HG03139 (cell line): ENCODE data around the gene CACNA2D2.

Experiments
- ATAC-seq: cut with Tn5 transposase; IDR thresholded peaks from one replicate; pipeline ENCODE4 v1.9.1; 2021; ENCODE audit not compliant: unreplicated experiment

The CACNA2D2 gene

DNA sequence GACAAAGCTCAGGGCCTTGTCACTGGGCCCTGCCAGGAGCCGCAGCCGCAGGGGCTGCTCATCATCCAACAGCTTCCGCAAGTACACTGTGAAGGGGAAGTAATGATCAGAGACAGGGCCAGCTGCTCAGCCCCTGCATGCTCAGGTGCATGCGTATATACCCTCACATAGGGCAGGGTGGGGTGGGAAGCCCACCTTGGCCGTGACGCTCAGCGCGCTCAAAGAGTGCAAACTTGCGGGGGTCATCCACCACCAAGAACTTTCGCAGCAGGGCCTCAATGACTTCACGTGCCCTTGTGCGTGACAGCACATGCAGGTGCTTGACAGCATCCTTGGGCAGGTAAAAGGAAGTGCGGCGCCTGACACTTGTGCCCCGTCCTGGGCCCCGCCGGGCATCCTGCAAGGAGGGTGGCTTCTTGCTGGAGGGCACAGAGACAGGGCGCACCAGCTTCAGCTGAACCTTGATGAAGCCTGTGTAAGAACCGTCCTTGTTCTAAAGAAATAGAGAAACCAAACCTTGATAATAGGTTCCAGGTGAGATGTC, 172.0 kb downstream of the CACNA2D2 start:
- no peak for ATAC-seq

DNA sequence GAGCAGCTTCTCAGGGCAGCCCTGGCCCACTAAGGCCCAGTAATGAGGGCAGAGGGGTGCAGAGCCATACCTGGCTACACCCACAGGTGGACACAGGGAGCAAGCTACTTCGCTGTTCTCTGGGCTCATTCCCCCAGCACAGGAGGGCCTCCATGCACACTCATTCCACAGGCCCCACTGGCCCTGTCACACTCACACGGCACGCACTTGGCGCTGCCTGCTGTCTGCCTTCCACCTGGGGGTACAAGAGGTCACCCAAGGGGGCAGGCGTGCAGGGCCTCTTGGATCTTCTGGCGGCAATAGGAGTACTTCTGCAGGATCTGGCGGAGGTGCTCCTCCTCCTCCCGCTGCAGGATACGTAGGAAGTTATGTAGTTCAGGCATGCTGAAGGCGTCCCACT, 173.1 kb downstream of the CACNA2D2 start:
- no peak for ATAC-seq

DNA sequence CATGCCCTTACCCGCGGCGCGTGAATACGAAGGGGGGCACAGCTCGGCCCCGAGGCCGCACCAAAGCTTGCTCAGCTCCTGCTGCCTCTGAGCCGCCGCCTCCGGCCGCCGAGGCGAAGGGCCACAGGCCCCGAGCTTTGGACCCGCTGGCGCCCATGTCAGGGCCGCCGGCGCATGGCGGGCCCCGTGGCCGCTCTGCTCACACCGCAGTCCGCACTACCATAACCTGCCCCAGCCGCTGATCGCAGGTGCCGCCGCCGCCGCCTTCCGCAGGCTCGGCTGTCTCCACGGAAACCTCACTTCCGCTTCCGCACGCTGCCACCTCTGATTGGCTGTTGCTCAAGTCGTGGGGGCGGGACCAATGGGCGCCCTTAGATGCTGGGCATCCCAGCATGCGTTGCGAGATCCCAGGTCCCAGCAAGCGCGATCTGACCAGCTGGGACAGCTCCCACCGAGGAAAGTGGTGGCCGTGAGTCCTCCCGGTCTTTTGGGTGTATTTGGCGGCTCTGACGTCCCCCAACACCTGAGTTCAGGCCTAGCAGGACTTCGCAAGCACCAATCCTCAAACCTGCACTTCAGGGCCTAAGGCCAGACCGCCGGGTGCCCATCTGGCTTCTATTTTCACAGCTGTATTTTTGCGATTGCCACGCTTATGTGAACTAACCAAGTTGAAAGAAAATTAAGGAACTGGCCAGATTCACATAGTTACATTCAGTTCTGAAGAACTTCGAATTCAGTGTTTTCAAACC, 175.3 kb downstream of the CACNA2D2 start, which contains the start of gene TUSC2:
TSS of gene TUSC2 (minus strand) at position 281 of the 749 bp plus-strand sequence. CDS start at position 157, 124 bp downstream.
- ATAC-seq, result peak; percentile 75

DNA sequence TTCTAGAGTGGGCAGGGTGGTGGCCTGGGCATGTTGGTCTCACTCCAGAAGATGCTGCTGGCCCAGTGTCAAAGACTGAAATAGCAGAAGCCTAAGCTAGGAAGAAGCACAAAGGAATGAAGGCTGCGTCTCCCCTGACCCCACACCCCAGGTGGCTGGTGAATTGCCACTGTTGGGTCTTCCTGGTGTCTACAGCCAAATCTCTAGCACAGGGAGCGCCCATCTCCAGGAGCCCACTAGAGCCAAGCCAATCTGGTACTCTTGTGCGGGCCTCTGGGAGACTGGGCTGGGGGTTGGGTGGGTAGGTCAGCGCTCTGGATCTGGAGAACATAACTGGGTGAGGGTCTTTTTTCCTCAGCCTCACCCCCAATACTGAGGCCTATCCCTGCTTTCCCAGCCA, 176.3 kb downstream of the CACNA2D2 start:
- no peak for ATAC-seq

DNA sequence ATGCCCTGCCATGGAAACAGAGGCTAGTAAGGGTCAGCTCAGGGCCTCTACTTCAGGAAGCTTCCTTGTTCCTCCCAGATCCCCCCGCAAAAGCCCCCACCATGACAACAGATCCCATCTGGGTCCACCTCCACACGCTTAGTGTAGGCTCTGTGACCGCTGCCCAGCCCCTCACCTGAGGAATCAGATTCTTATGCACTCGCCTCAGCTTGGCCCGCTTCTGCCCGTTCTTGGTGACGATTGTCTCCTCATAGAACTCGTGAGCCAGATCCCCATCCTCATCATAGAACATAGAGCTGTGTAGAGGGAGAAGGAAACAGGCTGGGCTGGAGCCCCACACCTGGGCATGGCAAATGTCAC, 177.3 kb downstream of the CACNA2D2 start:
- no peak for ATAC-seq

DNA sequence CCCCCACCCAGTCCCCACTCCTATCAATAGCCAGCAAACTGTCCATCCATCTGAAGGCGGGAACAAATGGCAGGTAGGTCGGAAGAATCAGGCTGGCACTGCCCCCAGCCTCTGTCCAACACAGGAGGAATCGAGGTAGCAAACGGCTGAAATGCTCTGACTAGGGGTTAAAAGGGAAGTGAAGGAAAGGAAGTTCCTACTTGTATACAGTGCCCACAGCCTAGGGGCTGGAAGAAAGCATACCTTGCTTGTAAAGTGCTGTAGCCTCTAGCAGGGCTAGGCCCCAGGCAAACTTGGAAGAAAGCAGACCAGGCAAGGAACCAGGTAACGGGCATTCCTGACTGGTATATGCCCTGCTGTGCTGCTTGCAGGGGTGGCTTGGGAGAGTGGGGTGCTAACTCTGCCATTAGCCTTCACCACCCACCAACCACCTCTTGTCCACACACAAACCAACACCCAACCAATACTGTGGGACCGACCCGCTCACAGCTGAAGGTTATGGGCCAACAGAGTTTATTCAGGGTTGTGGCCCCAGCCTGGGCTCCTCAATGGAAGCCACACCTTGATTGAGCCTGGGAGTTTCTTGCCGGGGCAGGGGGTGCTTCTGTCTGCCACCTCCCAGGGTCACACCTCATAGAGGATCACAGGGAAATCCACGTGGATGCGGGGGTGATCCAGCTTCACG, 177.8 kb downstream of the CACNA2D2 start:
- no peak for ATAC-seq

DNA sequence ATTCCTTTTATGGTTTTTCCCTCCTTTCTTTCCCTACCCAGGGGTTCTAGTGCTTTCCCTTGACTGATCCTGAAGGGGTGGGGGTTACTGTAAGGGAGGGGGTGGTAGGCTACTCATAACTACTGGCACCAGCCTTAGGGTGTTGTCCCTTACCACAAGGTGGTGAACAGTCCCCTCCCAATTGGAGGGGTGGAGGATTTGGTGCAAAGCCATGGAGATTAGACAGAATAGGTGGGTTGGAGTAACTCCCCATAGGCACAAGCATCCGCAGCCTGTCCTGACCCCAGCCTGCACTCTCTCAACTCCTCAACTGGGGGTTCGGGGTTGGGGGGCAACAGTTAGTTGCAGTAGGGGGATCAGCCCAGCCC, 178.3 kb downstream of the CACNA2D2 start:
- no peak for ATAC-seq

DNA sequence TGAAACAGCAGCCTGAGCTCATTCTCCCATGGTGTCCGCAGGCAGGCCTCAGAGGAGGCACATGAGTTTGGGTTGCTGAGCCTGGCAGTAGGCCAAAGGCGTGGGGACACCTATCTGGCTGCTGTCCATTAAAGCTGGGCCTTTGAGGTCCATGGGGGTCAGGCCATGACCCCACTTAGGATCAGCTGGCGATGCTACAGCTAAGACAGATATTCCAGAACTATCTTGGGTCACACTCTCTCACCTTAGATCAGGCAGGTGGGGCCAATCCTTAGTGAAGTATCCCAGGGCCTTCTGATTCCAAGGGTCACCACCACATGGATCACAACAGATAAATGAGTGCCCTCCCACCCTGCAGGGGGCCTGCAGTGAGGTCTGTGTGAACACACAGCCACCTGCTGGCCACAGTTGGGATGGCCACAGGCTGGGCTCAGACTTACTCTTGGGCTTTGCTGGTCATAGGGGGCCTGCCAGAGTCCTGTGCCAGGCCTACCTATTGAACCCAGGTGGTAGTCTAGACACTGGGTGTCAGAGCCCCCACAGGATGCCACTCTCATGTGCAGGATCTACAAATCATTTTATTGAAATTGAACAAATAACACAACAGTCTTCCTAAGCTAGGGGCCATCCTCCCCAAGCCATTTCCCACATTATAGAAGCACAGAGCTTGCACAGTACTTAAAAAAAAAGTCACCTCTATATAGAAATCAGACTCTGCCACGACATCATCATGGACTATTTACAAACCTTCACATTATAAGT, 178.9 kb downstream of the CACNA2D2 start:
- no peak for ATAC-seq

DNA sequence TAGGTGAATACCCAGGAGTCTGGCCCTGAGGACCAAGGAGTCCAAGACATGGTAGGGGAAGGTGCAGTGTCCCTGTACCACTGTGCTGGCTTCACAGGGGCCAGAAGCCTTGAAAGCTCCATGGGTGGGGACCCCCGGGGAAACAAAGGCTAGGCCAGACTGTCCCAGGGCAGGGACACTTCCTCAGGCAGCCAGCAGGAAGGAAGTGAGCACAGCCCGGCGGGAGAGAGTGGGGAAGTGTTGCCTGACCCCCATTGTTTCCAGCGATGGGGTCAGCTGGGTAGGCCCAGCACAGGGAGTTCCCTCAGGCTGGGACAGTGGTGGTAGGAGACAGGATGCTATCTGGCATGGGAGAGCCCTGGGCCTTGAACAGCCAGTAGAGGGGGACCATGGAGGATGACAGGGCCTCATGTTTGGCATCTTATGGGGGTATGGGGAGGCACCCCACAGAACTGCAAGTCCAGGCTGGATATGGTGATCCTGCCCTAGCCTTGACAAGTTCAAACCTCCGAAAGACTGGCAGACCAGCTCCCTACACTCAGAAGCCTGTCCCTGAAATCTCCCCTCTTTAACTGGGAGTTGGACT, 179.7 kb downstream of the CACNA2D2 start:
- ATAC-seq, result no peak

DNA sequence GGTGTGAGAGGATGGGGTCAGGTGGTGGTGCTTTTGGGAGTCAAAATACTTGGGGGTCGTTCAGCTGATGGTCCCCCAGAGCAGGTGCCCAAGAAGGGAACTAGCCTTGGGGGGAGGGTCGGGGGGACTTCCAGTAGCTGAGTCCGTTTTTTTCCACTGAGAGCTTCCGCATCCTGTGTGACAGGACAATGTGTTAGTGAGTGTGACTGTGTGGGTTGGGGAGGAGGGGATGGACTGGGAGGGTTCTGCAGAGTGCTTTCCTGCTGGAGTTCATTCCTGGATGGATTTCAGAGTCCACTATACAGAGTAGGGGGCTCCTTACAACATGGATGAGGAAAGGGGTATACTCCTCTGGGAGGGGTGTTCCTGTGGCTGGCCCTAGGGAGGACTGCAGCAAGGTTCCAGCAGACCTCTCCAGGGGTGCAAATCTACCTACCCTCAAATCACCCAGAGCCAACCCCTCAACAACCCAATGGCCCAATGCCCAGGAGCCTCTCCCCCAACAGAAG, 180.3 kb downstream of the CACNA2D2 start:
- ATAC-seq, result no peak

DNA sequence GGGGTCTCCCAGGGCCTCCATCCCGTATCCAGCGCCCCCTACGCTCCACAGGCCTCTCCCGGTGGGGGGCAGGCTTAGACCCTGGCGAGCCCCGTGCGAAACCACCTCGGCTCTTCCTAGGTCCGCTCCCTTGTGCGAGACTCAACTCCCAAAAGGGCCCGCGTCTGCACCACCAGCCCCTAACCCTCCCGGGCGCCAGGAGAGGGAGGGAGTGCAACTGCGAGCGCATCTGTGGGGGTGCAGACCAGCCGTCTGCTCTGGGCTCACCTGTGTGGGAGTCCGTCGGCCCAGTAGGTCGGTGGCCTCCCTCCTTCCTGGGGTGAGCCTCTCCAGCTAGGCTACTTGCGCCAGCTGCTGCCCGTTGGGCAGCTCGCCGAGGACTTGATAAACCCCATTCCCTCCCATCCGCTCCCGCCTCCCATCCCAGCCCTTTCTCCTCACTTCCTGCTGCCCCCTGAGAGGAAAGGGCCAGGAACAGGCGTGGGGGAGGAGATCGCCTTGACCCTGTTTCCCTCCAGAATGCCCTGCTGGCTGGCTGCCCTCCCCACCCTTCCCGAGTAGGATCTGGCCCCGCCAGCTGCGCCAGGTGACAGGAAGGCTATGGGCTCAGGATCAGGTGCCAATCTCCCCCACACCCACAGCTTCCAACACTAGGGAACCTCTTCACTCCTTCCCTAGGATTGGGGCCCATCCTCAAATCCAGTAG, 180.9 kb downstream of the CACNA2D2 start, which contains the start of gene HYAL2:
TSS of gene HYAL2 (minus strand) at position 360 of the 706 bp plus-strand sequence. CDS start 2,256 bp downstream, outside the sequence.
- no peak for ATAC-seq

DNA sequence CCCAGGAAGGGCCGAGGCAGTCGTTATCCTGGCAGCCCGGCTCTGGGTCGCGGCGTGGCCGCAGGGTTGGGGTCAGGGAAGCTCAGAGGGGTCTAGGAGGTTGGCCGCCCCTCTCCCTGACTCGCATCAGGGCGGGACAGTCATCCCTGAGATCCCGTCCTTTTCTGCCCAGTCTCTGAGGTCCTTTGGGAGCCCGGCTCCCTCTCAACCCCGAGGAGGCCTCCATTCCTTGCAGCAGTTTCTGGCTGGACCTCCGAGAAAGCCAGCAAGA, 181.4 kb downstream of the CACNA2D2 start:
- no peak for ATAC-seq

DNA sequence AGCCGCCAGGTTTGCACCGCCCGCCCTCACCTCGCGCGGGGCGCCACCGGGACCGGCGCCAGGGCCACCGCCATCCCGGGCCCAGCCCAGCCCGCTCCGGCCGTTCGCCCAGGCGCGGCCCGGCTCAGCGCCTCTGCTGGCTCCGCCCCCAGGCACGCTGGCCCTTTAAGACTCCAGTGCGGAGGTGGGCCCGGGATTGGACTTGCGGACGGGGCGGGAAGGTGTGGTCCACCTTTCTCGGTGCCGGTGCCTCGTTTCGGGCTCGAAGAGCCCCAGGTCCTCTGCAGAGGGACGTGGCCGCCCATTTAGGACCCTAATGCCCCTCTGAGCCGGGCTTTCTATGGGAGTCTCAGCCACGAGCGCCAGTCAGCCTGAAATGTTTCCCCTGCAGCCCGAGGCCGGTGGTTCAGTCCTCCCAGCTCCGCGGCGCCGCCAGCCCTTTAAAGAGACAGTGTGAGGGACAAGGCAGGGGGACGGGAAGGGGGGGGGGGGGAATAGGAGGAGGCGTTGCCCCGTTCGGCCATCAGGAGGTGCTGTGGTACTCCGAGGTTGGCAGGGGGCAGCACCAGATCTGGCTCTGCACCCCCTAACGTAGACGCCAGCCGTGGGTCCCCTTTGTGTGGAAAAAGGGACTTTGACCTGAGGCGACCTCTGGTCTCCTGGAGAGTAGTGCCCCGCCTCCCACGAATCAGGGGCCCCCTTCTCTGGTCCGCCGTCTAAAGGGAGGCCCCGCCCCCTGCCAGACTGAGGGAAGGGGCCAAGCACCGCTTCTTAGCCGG, 181.9 kb downstream of the CACNA2D2 start:
- peak; percentile 65 for ATAC-seq

DNA sequence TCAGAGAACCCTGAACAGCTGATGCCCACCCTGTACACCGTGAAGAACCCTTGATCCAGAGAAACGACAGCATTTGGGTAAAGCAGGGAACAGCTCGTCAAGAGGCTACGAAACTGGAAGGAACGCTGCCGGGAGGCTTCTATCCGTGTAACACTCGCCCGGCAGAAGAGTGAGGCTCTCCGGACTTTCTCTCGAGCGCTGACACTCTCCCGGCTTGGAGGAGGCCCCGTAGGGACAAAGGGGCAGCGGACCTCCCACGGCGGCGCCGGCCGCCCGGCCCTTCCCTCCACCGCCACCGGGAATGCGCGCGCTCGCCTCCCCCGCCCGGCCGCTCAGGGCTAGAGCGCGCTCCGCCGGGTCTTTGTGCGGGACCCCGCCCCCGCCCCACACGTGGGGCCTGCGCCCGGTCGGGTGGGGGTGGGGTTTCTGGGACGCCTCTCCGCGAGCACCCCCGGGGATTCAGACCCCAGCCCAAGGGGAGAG, 182.5 kb downstream of the CACNA2D2 start:
- peak; percentile 34 for ATAC-seq

DNA sequence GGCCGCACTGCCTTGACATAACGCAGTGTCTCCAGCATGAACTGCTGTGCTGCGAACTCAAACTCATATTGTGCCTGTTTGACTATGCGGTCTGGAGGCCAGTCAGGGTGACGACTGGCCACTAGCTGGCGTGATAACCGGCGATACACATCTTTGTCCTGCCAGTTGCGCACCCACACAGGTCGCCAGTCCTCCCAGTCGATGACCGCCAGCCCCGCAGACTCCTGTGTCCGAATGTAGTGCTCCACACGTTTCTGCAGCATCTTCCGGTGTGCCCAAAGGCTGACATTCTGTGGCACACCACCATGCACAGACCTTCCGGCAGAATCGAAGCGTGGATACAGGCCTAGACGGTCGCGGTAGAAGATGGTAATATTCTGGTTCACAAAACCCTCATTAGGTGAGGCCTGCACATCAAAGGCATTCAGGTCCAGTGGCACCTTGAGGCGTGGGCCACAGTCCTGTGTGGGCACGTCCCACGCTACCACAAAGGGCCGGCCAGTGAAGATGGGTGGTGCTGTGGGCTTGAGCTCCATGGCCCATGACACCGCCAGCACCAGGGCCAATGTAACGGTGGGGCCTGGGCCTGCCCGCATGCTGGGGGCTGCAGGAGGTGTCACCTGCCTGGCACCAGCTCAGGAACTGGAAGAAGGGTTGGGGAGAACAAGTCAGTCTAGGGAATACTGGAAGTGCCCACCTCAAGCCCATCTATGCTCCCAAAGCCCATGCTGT, 183.4 kb downstream of the CACNA2D2 start:
- no peak for ATAC-seq

DNA sequence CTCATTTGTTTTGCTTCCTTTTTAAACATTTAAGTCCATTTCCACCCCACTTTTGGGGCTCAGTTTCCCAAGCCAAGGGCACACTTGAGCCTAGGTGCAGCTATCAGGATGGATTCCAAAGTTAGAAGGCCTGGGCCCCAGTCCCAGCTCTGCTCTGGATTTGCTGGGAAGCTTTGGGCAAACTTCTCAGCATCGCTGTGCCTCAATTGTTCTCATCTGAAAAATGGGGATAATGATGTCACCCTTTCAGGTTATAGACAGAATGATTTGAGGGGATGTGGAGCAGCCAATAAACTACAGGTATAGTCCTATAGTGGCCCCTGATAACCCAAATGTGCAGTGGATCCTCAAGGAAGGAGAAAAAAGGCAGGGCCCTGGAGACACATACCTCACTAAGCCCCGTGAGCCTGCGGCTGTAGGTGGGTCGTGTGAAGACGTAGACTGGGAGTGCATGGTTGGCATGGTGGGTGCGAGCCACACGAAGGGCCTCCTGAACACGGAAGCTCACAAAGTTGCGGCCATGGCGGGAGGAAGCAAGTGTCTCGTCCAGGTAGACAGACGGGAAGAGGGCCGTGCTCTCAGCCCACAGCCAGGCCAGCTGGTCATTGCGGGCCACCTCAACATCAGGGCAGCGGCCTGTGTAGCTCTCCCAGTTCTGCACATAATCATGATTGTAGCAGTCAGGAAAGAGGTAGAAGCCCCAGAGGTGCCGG, 184.1 kb downstream of the CACNA2D2 start:
- ATAC-seq, result no peak

DNA sequence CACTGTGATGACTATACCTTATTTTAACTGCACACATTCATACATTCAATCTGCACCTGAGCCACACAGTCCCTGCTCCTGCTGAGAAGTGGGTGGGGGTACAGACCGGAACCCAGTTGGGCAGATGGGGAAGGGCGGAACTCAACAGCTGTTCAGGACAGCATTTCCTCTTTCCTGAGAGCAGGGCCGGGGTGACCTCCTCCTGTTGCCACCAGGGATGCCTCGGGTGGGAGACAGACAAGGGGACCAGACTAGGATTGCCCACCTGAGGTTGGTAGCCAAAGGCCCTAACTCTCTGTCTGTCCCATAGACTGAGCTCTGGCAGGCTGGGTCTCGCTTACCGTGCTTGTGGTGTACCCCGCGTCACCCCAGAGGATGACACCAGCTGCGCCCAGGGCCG, 184.8 kb downstream of the CACNA2D2 start:
- ATAC-seq, result no peak

DNA sequence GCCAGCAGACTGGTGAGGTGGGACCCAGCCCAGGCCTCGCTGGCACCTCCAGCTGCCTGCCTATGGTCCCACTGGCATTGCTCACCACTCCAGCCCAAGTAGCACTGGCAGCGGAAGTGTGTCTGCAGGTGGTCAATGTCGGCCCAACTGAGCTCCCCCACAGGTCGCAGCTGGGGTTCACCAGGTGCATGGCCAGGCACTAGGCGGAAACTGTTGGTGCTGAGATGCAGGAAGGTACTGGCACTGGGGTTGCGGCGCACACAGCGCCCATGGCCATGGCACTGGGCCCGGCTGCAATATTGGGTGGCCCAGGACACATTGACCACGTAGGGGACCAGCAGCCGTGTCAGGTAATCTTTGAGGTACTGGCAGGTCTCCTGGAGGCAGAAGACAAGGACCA, 185.3 kb downstream of the CACNA2D2 start:
- no peak for ATAC-seq
